GM12878 (cell line): ENCODE results near the gene CRMP1. TPM values are rescaled to one million over a fixed set of nuclear protein-coding genes. Genes with fewer than 3 reads are reported as not detected.
"Not testable (repeated sequence)": the region's sequence is repeated elsewhere in the genome, so short reads cannot be mapped to it uniquely, and the experiment has no call there.

Source experiments
- ATAC-seq: fragments of 200-7000 bp; cut with Tn5 transposase; 3 replicates; pipeline ENCODE4 v1.9.1; 2020; ENCODE audit warnings: mild to moderate bottlenecking, moderate library complexity
- BruUV-seq: library from RNA; stranded (reverse); fragments of 400-500 nt; replicated peaks from 2 replicates; lab custom pipeline; 2021; lab: Mats Ljungman, UMichigan
- CTCF ChIA-PET: fragments of 300-600 bp; sonication (Branson Sonifier 250); formaldehyde crosslinking; extraction: SDS; loops from one replicate; lab custom pipeline; 2021; ENCODE audit warnings: inconsistent platforms; lab: Yijun Ruan, JAX
- POLR2A ChIA-PET: fragments of 350-600 bp; formaldehyde crosslinking; extraction: SDS; loops from one replicate; lab custom pipeline; 2021; ENCODE audit warnings: inconsistent platforms; lab: Charles Lee
- RAD21 ChIA-PET: fragments of 300-600 bp; sonication (Branson Sonifier 250); formaldehyde crosslinking; loops from one replicate; lab custom pipeline; 2023; ENCODE audit warnings: antibody characterized with exemption; ENCODE audit not compliant: unreplicated experiment; lab: Charles Lee
- SMC1A ChIA-PET: fragments of 300-600 bp; sonication (Branson Sonifier 250); formaldehyde crosslinking; loops from one replicate; lab custom pipeline; 2023; ENCODE audit not compliant: unreplicated experiment, uncharacterized antibody; lab: Charles Lee
- DNase-seq: peaks from one replicate; pipeline ENCODE4 v3.0.0-alpha.2; 2011; ENCODE audit warnings: low read depth, low spot score
- FAIRE-seq: peaks from 3 replicates; lab custom pipeline; 2011; peaks lifted over from hg19 to GRCh38; lab: Jason Lieb, UNC
- H2AFZ ChIP-seq: 2 replicates; pipeline ENCODE4 v1.6.0; 2011; ENCODE audit warnings: low read depth, low read length, control low read depth; ENCODE audit not compliant: control insufficient read depth
- H3K27ac ChIP-seq: 2 replicates; pipeline ENCODE4 v1.5.1; 2011; ENCODE audit warnings: control low read depth; ENCODE audit not compliant: control insufficient read depth, insufficient read depth
- H3K27me3 ChIP-seq, 2 experiments: replicated peaks in 1 of 2; 2 replicates each; pipeline versions ENCODE4 v1.6.0 to v1.6.1; 2011; ENCODE audit warnings: low read length in 1 of 2; ENCODE audit not compliant: control insufficient read depth in 2 of 2, insufficient read depth in 2 of 2
- H3K36me3 ChIP-seq, 2 experiments: 2 replicates each; pipeline ENCODE4 v1.5.1; 2011; ENCODE audit warnings: low read length in 1 of 2; ENCODE audit not compliant: control insufficient read depth in 2 of 2, insufficient read depth in 2 of 2
- H3K4me1 ChIP-seq: 2 replicates; pipeline ENCODE4 v1.6.1; 2011; ENCODE audit warnings: mild to moderate bottlenecking, low read length, moderate library complexity, mixed read lengths; ENCODE audit not compliant: control insufficient read depth, insufficient read depth
- H3K4me2 ChIP-seq: 2 replicates; pipeline ENCODE4 v1.6.0; 2011; ENCODE audit warnings: control low read depth; ENCODE audit not compliant: control insufficient read depth, insufficient read depth
- H3K4me3 ChIP-seq: fragments of 200-600 bp; sonication (generic); 2 replicates; pipeline ENCODE4 v1.5.1; 2016
- H3K79me2 ChIP-seq: 2 replicates; pipeline ENCODE4 v1.6.0; 2011; ENCODE audit warnings: low read length; ENCODE audit not compliant: control insufficient read depth, insufficient read depth
- H3K9ac ChIP-seq: 2 replicates; pipeline ENCODE4 v1.8.0; 2011; ENCODE audit warnings: low read length, control low read depth, mixed read lengths; ENCODE audit not compliant: control insufficient read depth, insufficient read depth
- H3K9me3 ChIP-seq: replicated peaks from 3 replicates; pipeline ENCODE4 v1.5.1; 2011; ENCODE audit warnings: mild to moderate bottlenecking, low read length; ENCODE audit not compliant: control insufficient read depth, insufficient read depth
- H4K20me1 ChIP-seq: 2 replicates; pipeline ENCODE4 v1.6.0; 2011; ENCODE audit not compliant: control insufficient read depth, insufficient read depth
- ATF7 ChIP-seq: fragments of 450-650 bp; IDR thresholded peaks from 2 replicates; pipeline ENCODE4 v1.6.1; 2016; ENCODE audit warnings: low read depth, mild to moderate bottlenecking
- CREM ChIP-seq: IDR thresholded peaks from 2 replicates; pipeline ENCODE4 v1.6.1; 2014; ENCODE audit warnings: antibody characterized with exemption, low read depth
- WGBS: methylation state at CpG from one replicate; pipeline ENCODE4 v1.1.6; 2016; ENCODE audit warnings: low lambda C conversion rate; ENCODE audit not compliant: insufficient replicate concordance, insufficient coverage; ENCODE audit errors: missing lambda C conversion rate; 5-methylcytosine and 5-hydroxymethylcytosine counted together
- in situ Hi-C: fragments of 300-500 bp; cut with MboI; formaldehyde crosslinking; loops from 9 replicates; pipeline ENCODE4 v1.14.3; 2018; ENCODE audit warnings: mixed read lengths
- intact Hi-C: fragments of 100-400 bp; cut with micrococcal nuclease; formaldehyde crosslinking; loops from one replicate; pipeline ENCODE4 v1.14.2; 2022; ENCODE audit not compliant: unreplicated experiment
- polyA plus RNA-seq, 11 experiments: library from polyadenylated mRNA; depleted of rRNA in 4 of 11; unstranded in 6 of 11; stranded (reverse) in 5 of 11; fragments of >200 nt; fragmentation: Nextera tagmentation in 4 of 11; fragmentation: Illumina TruSeq in 1 of 11; extraction: Ambion mirVana in 4 of 11; extraction: Trizol in 1 of 11; gene quantifications; 1 replicate in 1 of 11; 2 replicates in 10 of 11; pipeline versions ENCODE4 v1.2.1 to v1.2.3, GENCODE V29; 2011 to 2016; ENCODE audit warnings: inconsistent platforms in 2 of 11, missing spikeins in 2 of 11, low read depth in 1 of 11
- total RNA-seq, 4 experiments: library from RNA; depleted of rRNA in 3 of 4; stranded (reverse); fragments of >200 nt in 3 of 4; fragmentation: Illumina TruSeq in 1 of 4; extraction: Trizol in 1 of 4; gene quantifications; 2 replicates each; pipeline versions ENCODE4 v1.2.1 to v1.2.3, GENCODE V29; 2013 to 2021

CRMP1 gene
- total and polyA plus RNA-seq, 10 of the 15 experiments (the other 5 are each of a cell fraction or from before 2014, with no cell fraction given), result 0.03 to 1.4 (median 0.12) TPM; not detected in 2

DNA sequence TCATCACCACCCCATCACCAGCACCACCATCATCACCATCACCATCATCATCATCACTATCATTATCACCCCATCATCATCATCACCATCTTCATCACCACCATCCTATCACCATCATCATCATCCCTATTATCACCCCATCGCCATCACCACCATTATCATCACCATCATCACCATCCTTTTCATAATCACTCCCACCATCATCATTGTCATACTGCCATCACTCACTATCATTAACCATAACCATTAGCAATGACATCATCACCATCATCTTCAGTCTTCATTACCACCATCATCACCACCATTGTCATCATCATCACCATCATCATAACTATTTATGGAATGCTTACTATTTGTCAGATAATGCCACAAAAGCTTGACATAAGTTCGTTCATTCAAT is 35.7 kb downstream of the CRMP1 start:
- BruUV-seq, result no TSS peak
- TF ChIP-seq ATF7 (peak; percentile 51; the same call in 1 of the 2 replicates), CREM (no peak)
- TF ChIP-seq, all 136 proteins: peak for 1
- no peaks in the 10 kb centered on the region; a peak in 1 of 4 replicates for H3K27me3 ChIP-seq
- H2AFZ ChIP-seq, result no peak overlapping the region
- no peaks in the 10 kb centered on the region for H4K20me1 ChIP-seq
- in situ Hi-C loops (no loop called here), intact Hi-C loops (no loop called here)
- no peaks in the 10 kb centered on the region for H3K36me3 ChIP-seq
- POLR2A ChIA-PET, result no interaction called here
- no peak overlapping the region for H3K4me3 ChIP-seq
- 0% methylated on average over 2 of the region's 2 CpGs for WGBS
- no peak for ATAC-seq
- no peak for FAIRE-seq
- no peaks in the 10 kb centered on the region for H3K4me1 ChIP-seq
- no peaks in the 10 kb centered on the region for H3K9me3 ChIP-seq
- H3K9ac ChIP-seq, result no peak overlapping the region
- no peaks in the 10 kb centered on the region for H3K79me2 ChIP-seq
- DNase-seq, result no peak
- CTCF ChIA-PET, result no interaction called here
- no peak overlapping the region for H3K27ac ChIP-seq
- SMC1A ChIA-PET, result no interaction called here
- no peak overlapping the region for H3K4me2 ChIP-seq
- RAD21 ChIA-PET, result no interaction called here

- H3K36me3 ChIP-seq, H3K4me2 ChIP-seq, H3K27ac ChIP-seq, POLR2A ChIA-PET, in situ Hi-C loops, FAIRE-seq, H3K9ac ChIP-seq, SMC1A ChIA-PET, ATAC-seq, CTCF ChIA-PET, H3K9me3 ChIP-seq, H4K20me1 ChIP-seq, H3K27me3 ChIP-seq, H3K79me2 ChIP-seq, RAD21 ChIA-PET, DNase-seq, H3K4me1 ChIP-seq, H2AFZ ChIP-seq, BruUV-seq, H3K4me3 ChIP-seq, intact Hi-C loops: not testable (repeated sequence)
- WGBS, result 58% methylated on average over 3 of the region's 3 CpGs
Measured at GRCh38 chr4:5856362-5856761, 36.5 kb downstream of the CRMP1 start.
